ENCODE data around the gene PRR23E.

PRR23E gene

DNA sequence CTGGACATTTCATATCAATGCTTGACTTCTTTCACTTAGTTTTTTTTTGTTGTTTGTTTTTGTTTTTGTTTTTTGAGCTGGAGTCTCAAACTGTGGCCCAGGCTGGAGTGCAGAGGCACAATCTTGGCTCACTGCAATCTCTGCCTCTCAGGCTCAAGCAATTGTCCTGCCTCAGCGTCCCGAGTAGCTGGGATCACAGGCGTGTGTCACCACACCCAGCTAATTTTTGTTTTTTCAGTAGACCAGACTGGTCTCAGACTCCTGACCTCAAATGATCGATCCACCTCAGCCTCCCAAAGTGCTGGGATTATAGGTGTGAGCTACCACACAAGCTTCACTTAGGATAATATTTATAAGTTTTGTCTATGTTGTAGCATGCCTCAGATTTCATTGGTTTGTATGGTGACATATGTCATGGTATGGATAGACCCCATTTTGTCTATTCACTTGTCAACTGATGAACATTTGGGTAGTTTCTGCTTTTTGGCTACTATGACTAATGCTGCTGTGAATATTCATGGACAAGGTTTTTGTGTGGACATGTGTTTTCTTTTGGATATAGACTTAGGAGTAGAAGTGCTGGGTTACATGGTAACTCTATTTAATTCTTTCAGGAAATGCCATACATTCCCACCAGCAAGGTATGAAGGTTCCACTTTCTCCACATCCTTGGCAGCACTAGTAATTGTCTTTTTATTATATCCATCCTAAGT, 6.8 kb upstream of the PRR23E start:
- no peak for DNase-seq

DNA sequence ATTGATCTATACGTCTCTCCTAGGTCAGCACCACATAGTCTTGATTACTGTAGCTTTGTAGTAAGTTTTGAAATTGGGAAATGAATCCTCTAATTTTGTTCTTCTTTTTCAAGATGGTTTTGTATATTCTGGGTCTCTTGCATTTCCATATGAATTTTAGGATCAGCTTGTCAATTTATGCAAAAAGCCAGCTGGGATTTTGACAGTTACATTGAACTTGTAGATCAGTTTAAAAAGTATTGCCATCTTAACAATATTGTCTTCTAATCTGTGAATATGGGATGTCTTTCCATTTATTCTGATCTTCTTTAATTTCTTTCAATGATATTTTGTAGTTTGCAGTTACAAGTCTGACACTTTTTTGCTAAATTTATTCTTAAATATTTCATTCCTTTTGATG, 5.6 kb upstream of the PRR23E start:
- DNase-seq = no peak

DNA sequence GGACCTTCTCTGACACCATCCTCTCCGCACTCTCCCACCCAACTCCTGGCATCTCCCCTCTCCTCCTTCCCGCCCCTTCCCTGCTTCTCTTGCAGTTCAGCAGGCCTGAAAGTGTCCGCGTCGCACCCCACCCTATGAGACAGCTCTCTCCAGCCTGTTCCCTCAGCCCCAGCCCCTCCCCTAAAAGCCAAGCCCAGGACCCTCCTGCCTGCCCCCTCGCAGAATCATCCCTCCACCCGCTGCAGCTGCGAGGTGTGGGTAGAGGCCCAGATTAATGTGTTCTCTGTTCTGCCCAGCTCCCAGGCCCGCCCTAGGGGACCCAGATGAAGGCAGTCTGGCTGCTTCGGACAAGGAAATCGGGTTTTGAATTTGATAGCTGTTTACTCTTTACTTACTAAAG, 410 bp downstream of the PRR23E start:
- no peak for DNase-seq

DNA sequence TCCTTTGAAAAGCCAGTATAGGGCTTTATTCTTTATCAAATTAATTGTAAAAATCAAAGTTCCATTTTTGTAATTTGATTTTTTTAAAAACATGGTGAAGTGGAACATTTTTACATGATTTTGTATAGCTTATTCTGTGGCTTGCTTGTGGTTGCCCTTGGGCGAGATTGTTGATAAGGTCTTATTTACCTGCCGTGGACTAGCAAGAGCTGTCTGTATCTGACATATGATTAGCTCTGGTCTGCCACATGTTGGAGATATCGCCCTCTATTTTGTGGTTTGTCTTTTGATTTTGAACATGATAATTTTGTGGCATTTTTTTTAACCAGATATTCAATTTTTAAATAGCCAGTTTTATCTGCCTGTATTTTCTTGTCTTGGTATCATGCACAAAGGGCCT, 844 bp downstream of the PRR23E start:
- DNase-seq = no peak

DNA sequence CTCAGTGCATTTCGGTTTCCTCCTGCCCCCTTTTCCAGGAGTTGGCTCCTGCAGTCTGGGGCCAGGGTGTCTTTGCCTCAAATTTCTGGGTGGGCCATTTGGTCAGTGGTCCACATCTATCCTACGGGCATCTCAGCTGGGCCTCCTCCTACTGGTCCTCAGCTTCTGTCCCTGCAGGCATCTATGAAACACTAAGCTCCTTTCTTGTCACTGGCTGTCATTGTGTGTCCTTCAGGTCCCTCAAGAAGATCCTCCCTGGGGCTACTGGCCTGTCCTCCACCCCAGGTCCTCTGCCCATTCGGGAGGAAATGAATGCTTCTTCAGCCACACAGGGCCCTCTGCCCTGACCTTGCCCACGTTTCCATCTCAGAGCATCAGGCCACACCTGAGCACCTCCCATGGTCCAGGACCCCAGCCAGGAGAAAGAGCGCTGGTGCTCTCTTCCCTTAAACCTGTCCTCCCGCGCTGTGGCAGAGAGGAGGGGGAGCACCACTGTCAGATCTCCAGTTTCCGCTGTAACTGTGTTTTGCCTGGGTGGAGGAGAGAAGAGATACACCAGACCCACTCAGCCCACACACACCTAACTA, 1.8 kb downstream of the PRR23E start:
- no peak for DNase-seq

DNA sequence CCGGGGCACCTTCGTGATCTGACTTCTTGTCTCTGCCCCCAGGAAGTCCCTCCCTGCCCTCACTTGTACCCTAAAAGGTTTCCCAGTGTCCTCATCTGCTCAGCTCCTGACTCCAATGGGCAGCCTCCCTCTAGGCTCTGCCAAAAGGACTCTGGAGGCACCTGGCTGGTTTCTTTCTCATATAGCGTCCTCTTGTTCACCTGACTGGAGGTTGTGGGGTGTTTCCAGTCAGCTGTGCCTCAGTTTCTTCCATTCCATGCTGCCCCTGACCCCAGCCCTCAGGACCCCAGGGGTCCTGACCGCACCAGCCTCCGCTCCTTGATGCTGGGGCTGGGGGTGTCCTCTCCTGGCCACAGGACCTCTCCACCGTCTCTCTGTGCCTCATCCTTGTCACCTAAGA, 2.5 kb downstream of the PRR23E start:
- no peak for DNase-seq

DNA sequence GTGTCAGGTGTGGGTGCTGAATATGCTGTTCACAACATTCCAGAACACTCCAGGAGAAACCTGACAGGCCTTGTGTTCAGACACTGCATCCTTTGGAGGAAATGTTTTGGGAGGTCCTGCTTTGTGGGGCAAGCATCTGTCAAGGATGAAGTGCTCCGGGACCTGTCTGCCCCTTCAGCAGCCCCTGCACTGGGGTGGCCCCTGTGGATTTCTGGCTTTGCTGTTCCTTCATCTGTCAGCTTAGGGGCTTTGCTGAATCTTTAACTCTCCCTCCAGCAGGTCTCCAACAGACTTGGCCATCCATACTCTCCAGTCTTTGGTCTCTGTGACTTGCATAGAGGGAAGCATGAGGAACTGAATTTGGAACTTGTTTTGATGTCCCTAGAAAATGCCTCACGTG, 3.1 kb downstream of the PRR23E start:
- DNase-seq = no peak

DNA sequence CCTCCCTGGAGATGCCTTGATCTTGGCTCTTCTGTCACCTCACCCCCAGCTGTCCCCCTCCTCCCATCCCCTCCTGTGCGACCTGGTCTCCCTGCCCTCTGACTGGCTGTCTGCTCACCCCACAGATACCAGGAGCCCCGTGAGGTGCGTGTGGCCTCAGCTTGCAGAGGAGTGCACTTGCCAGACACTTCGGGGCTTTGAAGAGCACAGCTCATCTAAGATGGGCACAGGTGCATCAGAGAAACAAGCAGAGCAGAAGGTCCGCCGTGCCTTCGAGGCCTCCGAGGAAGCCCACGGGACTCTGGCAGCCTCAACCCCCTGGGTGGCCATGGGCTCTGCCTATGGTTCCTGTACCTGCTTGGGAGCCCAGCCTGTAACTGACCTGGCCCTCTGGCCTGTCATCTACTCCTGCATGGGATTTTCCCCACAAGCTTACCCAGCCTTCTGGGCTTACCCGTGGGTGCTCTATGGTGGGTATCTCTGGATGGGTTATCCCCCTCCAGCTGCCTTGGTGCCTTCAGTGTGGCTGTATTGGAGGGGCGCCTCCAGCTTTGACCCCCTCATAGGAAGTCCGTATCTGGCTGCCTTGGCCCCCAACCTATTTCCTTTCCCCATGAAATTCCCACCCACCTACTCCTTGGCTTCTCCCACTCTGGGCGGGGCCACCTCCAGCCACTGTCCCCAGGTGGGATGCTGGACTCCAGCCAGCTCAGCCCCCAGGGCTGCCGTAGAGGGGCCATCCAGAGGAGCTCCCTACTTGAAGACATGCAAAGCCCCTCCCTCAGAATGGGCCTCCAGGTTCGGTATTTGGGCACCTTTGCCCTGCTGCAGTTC, 3.8 kb downstream of the PRR23E start:
- no peak for DNase-seq

DNA sequence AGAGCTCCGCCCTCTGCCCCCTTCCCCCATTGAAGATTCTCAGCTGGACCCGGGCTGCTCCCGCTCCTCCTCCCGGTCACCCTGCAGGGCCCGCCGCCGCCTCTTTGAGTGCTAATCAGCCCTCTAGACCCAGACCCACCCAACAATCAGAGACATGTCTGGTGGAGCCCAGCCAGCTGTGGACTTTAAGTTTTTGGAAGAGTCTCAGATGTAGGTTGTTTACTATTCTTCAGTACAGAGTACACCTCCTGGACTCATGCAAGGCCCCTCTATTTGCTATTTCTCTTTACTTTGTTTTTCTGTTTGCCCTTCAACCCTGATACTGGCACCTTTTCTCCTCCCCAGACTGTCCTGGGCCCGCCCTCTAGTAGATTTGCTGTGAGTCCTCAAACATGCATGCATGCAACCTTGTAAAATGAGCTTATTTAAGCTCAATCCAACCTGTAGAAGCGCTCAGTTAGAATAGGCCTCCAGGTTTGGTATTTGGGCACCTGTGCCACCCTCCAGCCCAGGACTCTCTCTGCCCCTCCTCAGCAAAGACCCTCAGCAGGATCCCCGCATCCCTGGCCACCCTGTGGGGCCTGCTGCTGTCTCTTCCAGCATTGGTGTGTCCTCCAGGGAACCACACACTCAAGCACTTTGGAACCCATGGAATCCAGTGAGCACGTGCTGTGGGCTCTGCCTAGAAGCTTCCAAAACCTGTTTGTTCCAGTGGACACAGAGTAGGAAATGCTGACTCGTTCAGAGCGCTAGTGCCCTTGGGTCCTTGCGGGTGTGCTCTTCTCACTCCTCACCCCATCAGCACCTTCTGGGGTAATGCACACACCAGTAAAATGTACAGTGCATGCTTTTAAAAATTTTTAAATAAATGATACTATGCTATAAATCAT, 4.6 kb downstream of the PRR23E start:
- DNase-seq = no peak

DNA sequence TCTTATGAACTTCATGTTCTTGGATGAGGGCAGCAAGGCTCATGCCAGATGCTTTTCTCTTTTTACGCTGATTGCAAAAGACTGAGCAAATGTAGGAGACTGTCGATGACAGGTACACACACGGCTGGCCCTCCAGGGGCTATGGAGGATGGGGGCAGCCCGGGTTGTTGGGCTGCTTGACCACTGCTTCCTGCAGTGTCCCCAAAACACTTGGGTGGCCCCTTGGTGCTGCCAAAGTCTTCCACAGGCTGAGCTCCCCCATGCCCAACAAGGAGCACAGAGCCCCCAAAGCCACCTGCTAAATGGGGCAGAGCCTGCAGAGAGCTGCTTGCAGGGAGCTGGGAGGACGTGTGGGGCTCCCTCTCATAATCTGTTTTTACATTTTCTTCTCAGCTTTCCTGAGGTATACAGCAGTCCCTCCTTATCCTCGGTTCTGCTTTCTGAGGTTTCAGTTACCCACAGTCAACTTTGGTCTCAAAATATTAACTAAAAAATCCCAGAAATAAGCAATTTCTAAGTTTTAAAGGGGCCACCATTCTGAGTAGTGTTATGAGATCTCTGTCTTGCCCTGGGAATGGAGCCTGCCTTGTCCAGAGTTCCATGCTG, 7.3 kb downstream of the PRR23E start:
- DNase-seq = no peak

DNA sequence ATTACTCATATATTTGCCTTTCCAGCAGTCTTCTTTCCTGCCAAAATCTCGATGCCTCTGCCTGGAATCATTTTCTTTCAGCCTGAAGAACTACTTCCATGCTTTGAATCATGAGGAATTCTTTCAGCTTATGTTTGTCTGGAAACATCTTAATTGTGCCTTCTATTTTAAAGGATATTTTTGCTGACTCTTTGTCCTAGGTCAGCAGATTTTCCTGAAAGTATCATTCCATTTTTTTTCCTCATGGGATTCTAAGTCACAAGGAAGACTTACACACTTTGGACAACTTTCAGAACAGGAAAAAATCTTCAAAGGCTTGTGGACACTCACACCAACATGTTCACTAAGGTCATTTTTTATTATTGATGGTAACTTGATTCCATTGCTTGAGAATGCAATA, 10.1 kb downstream of the PRR23E start:
- DNase-seq = no peak

DNA sequence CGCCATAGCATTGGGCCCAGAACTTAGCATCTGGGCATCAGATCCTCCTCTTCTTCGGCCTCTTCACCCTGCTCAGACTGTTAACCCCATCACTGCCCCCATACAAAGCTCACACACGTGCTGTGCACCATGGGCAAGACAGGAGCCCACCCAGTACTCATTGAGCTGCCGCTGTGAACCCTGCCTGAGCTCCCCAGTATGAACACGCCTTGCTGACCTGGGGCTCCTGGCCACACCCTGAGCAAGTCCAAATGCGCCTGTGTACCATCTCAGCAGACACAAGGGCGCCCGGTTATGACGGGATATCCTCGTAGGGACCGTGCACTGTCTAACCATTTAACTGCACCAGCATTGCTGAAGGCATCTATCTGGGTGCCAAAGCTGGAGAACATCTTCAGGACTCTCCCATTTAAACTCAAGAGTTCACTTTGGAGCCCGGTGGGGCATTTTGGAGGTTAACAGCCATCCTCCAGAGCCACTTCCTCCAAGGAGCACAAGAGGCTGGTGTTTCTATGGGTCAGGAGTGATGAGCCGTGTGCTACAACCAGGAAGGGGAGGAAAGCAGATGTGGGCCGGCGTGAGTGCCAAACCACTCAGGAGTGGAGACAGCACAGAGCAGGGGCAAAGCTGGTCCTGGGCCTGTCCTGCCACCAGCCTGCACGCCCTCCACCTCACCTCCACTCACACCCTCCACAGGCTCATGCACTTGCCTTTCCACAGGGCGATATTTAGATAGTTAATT, 12.1 kb downstream of the PRR23E start:
- DNase-seq = no peak

DNA sequence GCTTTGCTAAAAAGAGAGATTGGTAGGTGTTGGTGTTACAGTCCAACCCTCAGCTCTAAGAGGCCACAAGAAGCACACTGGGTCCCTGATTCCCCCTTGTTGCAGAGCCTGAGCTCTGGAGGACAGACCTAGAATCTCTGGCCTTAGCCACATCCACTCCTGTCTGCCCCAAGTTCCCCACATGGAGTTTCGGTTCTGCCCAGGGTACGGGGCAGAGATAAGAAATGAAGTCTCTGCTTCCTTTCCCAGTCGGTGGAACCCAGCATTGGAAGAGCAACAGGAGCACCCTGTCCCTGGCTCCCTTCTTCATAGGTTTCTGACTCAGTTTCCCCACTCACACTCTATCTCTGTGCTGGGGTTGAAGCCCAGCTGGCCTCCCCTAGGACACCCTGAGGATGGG, 13.2 kb downstream of the PRR23E start:
- no peak for DNase-seq

DNA sequence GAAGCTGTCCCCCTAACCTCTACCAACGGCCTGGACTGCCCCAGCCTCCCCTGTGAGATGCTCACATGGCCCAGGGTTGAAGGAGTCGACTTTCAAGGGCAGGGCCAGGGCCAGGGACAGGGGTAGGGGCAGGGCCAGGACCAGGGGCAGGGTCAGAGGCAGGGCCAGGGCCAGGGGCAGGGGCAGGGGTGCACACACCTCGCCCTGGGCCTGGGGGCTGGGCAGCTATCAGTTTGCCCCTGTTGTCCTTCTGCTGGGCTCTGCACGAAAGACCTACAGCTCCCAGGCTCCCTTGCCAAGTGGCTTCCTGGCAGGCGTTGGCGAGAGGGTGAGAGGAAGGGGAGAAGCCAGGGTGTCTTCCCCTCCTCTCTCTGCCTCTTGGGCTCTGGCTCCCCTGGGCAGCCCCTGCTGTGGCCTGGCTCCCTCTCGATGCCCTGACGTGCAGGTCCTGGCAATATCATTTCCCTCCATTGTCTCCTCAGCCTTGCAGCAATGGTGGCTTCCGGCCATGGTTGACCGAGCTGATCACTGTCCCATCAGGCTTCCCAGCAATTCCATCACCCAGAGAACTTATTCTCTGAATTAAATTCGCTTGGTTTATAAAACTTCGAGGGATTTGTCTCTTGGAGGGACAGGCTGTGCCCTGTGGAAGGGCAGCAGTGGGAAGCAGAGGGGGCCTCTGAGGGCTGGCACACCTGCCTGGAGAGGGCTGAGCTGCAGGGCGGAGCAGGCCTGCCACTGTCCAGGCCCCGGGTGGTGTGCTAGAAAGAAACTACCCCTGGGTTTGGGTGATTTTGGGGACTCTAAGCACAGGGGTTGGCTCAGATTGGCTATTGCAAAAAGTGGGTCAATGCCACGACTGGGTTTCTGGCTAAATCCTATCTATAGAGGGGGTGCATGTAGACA, 13.9 kb downstream of the PRR23E start:
- no peak for DNase-seq

DNA sequence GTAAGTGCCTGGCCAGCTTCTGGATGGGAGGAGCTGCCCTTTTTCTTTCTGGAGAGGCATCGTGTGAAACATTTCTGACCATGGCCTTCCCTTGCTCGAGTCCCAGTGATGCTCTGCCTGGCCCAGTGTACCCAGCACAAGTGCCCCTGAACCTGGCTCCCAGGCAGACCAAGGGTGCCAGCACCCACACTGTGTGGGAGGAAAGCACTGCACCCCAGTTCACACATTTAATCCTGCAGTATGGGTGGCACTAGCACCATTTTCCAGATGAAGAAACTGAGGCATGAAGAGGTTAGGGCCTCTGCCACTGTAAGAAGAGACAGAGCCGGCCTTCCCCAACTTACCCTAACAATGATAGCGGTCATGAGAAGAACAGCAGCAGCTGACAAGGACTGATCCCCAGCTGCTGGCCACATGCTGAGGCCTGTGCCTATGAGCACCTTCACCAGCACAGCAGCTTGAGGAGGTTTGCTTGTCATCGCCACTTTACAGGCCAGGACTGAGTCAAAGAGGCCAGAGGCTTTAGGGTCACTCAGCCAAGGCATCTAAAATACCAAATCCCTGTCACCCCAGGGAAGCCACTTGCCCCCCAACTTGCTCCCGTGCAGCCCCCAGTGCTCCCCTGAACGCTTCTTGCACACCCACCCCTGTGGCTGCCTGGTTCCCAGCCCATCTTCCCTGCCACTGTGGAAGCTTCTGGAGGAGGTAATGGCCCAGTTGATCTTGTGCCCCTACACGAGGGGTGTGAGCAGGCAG, 15.0 kb downstream of the PRR23E start:
- DNase-seq = no peak

DNA sequence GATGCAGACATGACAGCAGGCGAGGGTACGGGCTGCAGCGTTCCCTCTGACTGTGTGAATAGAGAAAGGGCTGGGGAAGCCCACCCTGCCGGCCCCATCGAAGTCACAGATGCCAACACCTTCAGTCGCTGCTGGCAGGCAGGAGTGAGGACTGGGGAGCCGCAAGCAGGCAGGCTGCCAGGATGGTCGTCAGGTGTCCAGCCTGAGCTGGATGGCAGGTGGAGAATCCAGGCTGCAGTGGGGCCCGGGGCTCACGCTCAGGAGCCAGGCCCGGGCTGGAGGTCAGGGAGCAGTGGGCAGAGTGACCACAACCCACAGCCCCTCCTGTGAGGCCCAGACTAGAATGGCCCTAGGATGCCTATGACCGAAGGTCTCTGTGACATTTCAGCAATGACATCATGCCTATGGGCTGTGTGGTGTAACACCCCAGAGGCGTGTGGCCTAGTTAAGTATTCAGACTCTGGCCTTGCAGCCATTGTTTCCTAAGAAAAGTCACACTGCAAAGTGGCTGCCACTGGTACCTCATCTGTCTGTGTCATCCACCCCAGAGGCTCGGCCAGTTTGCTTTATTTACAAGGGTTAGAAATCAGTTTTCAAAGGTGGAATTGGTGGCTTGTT, 15.7 kb downstream of the PRR23E start:
- no peak for DNase-seq

DNA sequence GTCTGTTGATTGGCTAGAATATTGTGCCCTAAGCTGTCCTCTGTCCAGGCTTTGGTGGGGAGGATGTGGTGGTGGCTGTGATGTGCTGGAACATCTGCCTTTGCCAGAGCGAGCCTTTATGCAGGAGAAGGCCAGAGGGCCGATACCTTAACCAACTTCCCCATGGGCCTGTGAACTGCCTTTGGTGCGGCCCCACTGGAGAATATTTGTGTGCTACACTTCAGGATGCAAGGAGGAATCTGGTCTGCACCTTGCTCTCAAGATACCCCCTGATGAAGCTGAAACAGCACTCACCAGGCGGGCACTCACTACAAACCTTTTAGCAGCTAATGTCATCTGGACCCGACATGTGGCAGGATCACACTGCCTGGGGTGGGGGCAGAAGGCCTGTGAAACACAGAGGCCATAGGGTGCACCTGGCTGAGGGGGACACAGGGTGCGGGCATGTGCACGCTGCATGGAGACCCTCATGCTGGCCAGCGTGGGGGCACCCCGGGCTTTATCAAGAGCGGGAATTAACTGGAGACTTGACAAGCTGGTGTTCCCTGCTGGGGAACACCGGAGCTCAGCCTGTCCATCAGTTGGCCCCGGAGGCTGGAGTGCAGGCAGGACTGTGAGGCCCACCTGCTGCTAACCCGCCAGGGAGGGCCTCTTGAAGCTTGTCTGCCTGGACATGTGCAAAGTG, 16.4 kb downstream of the PRR23E start:
- DNase-seq = no peak

DNA sequence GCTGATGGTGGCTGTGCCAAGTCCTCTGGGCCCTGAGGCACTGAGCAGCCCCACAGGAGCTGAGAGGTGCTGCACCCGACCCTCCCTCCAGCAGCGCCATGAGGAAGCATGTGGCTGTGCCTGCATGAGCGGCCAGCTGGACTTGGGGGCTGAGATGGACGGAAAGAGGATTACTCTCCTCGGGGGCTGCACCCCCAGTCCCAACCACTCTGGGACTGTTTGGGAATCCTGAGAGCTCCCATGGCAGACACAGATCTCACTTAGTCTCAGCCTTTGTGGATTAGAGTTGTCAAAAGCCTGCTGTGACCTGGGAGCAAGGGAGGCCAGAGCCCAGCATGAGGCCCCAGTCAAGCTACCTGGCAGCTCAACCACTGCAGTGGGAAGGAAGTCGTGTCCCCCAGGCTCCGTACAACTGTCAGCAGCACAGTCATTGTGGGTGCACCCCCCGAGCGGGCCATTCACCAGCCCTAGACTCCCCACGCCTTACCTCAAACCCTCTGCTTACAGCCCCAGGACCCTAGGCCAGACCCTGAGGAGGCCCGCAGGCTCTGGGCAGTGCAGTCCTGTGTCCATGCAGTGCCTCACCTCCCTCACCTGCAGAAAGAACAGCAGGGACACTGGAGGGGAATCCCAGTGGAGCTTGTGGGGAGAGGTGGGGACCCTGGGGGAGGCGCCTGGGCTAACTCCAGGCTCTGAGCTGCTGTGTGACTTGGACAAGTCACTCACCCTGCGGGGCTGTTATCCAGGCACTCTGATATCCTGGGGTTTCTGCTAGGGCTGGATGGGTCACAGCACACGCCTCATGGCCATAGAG, 17.1 kb downstream of the PRR23E start:
- DNase-seq = no peak
